OCI-LY3 (cell line): ENCODE data around the gene TCF7.

Experiments
- H2AFZ ChIP-seq: fragments of 200-600, 300-600 bp; shearing (Covaris generic); 2 replicates; pipeline ENCODE4 v1.6.0; 2014; ENCODE audit warnings: antibody characterized with exemption, low read depth, low read length
- H3K27ac ChIP-seq: fragments of 200-600, 300-600 bp; sonication (generic); 2 replicates; pipeline ENCODE4 v1.5.1; 2014; ENCODE audit warnings: mild to moderate bottlenecking, low read length, moderate library complexity, mixed read lengths
- H3K27me3 ChIP-seq: fragments of 200-600, 300-600 bp; sonication (generic); 2 replicates; pipeline ENCODE4 v1.6.1; 2014; ENCODE audit warnings: low read depth, low read length, mixed read lengths
- H3K36me3 ChIP-seq: fragments of 200-600, 300-600 bp; sonication (generic); replicated peaks from 2 replicates; pipeline ENCODE3; 2014; ENCODE audit warnings: low read depth, low read length, mixed read lengths
- H3K4me1 ChIP-seq: fragments of 300-600, 200-600 bp; sonication (generic); 2 replicates; pipeline ENCODE4 v1.6.1; 2014; ENCODE audit warnings: low read length, mixed read lengths
- H3K4me2 ChIP-seq: fragments of 200-600, 300-600 bp; sonication (generic); 2 replicates; pipeline ENCODE4 v1.6.1; 2014; ENCODE audit warnings: low read length, mixed read lengths
- H3K4me3 ChIP-seq: fragments of 300-600, 200-600 bp; sonication (generic); 2 replicates; pipeline ENCODE4 v1.5.1; 2014; ENCODE audit warnings: antibody characterized with exemption, mild to moderate bottlenecking, low read length, moderate library complexity
- H3K79me2 ChIP-seq: fragments of 300-600, 200-600 bp; shearing (Covaris generic); 2 replicates; pipeline ENCODE4 v1.6.1; 2014; ENCODE audit warnings: mild to moderate bottlenecking, low read length, mixed read lengths
- H3K9ac ChIP-seq: fragments of 300-600, 200-600 bp; shearing (Covaris generic); 2 replicates; pipeline ENCODE4 v1.6.0; 2014; ENCODE audit warnings: mild to moderate bottlenecking, low read length, moderate library complexity
- H3K9me3 ChIP-seq: fragments of 200-600, 300-600 bp; shearing (Covaris generic); 2 replicates; pipeline ENCODE4 v1.6.1; 2014; ENCODE audit warnings: low read length, mixed read lengths; ENCODE audit not compliant: insufficient read depth
- H4K20me1 ChIP-seq: fragments of 200-600, 300-600 bp; sonication (generic); 2 replicates; pipeline ENCODE4 v1.6.1; 2016; ENCODE audit warnings: low read length, mixed read lengths; ENCODE audit not compliant: insufficient read depth
- EZH2phosphoT487 ChIP-seq: fragments of 200-600 bp; shearing (Covaris generic); IDR thresholded peaks from 2 replicates; pipeline ENCODE4 v1.6.1; 2018; ENCODE audit warnings: antibody characterized with exemption, mixed run types, low read depth
- TF ChIP-seq, protein P1 (sequence below): fragments of 200-600, 300-600 bp; sonication (generic); IDR thresholded peaks from 2 replicates; pipeline ENCODE4 v1.5.1; 2014; ENCODE audit warnings: antibody characterized with exemption, low read length, low read depth

Gene TCF7

DNA sequence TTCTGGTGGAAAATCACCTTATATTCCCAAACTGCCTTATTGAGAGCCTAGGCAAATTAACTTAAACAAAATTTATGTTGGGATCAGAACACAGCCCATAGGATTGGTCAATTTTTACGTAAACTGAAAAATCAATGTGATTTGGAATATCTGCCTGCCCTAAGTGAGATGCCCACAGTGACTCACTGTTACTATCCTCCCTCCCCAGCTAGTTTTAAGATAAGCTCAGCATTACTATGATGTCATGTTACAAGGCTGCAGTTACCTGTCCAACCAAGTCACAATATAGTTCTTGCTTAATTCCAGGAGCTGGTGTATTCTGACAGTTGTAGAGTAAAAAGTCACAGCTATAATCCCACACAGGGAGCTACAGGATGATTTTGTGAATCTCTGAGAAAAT lies 39.2 kb downstream of the TCF7 start:
- peaks cover 52% of the 10 kb centered on the region for H3K36me3 ChIP-seq
- TF ChIP-seq, protein P1, sequence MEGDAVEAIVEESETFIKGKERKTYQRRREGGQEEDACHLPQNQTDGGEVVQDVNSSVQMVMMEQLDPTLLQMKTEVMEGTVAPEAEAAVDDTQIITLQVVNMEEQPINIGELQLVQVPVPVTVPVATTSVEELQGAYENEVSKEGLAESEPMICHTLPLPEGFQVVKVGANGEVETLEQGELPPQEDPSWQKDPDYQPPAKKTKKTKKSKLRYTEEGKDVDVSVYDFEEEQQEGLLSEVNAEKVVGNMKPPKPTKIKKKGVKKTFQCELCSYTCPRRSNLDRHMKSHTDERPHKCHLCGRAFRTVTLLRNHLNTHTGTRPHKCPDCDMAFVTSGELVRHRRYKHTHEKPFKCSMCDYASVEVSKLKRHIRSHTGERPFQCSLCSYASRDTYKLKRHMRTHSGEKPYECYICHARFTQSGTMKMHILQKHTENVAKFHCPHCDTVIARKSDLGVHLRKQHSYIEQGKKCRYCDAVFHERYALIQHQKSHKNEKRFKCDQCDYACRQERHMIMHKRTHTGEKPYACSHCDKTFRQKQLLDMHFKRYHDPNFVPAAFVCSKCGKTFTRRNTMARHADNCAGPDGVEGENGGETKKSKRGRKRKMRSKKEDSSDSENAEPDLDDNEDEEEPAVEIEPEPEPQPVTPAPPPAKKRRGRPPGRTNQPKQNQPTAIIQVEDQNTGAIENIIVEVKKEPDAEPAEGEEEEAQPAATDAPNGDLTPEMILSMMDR, result no peak
- no peak for TF ChIP-seq EZH2phosphoT487
- no peaks in the 10 kb centered on the region for H3K27me3 ChIP-seq
- H3K4me1 ChIP-seq, result no peaks in the 10 kb centered on the region
- no peak overlapping the region for H3K4me3 ChIP-seq
- no peak overlapping the region for H3K4me2 ChIP-seq
- no peak overlapping the region for H2AFZ ChIP-seq
- H3K9me3 ChIP-seq, result no peaks in the 10 kb centered on the region
- no peaks in the 10 kb centered on the region for H4K20me1 ChIP-seq
- no peak overlapping the region for H3K9ac ChIP-seq
- H3K79me2 ChIP-seq, result peaks cover 3% of the 10 kb centered on the region; the same call in 1 of the 2 replicates
- H3K27ac ChIP-seq, result no peak overlapping the region

- Histone ChIP-seq H2AFZ (no peak overlapping the region), H3K9ac (no peak overlapping the region), H3K9me3 (no peaks in the 10 kb centered on the region), H4K20me1 (0 out of 2 replicates have a peak, but pooled peaks cover 3% of the 10 kb centered on the region), H3K27me3 (no peaks in the 10 kb centered on the region), H3K27ac (no peak overlapping the region), H3K79me2 (no peaks in the 10 kb centered on the region; the same call in none of the 2 replicates), H3K4me1 (no peaks in the 10 kb centered on the region), H3K4me3 (no peak overlapping the region), H3K36me3 (peaks cover 43% of the 10 kb centered on the region), H3K4me2 (no peak overlapping the region)
- TF ChIP-seq EZH2phosphoT487, result no peak
- TF ChIP-seq, protein P1, result no peak
These were observed 47.3 kb downstream of the TCF7 start for GRCh38 chr5:134161513-134162395.

DNA sequence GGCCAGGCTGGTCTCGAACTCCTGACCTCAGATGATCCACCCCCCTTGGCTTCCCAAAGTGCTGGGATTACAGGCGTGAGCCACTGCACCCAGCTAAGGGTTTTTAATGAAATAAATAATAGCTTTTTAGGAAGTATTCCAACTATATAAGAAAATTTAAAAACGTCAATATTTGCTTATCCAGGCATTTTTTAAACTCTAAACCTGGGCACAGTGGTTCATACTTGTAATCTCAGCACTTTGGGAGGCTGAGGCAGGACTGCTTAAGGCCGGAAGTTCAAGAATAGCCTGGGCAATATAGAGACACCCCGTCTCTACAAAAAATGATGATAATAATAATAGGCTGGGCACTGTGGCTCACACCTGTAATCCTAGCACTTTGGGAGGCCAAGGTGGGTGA lies 48.1 kb downstream of the TCF7 start:
- Histone ChIP-seq H2AFZ (no peak overlapping the region), H3K36me3 (peaks cover 44% of the 10 kb centered on the region), H3K4me2 (no peak overlapping the region), H3K4me3 (no peak overlapping the region), H3K27ac (no peak overlapping the region), H3K9ac (no peak overlapping the region), H3K4me1 (no peaks in the 10 kb centered on the region), H3K9me3 (no peaks in the 10 kb centered on the region), H3K79me2 (no peaks in the 10 kb centered on the region; the same call in none of the 2 replicates), H3K27me3 (no peaks in the 10 kb centered on the region), H4K20me1 (0 out of 2 replicates have a peak, but pooled peaks cover 3% of the 10 kb centered on the region)
- no peak for TF ChIP-seq EZH2phosphoT487
- TF ChIP-seq, protein P1, result no peak

GRCh38 chr5:134171972-134172371 lies 57.5 kb downstream of the TCF7 start:
- Histone ChIP-seq H3K4me1 (peaks cover 11% of the 10 kb centered on the region), H3K36me3 (peaks cover 32% of the 10 kb centered on the region), H3K9ac (no peak overlapping the region), H3K27ac (no peak overlapping the region), H3K27me3 (no peaks in the 10 kb centered on the region), H4K20me1 (peaks cover 27% of the 10 kb centered on the region), H3K79me2 (peaks cover 75% of the 10 kb centered on the region), H3K4me2 (no peak overlapping the region), H2AFZ (no peak overlapping the region), H3K4me3 (no peak overlapping the region), H3K9me3 (no peaks in the 10 kb centered on the region)
- TF ChIP-seq, protein P1, result no peak
- no peak for TF ChIP-seq EZH2phosphoT487
